Mesangial cell (primary cell): ENCODE results near the gene GOLGA6L2. TPM values are rescaled to one million over a fixed set of nuclear protein-coding genes. Genes with fewer than 3 reads are reported as not detected.

Experiments used
- total RNA-seq: library from RNA; depleted of rRNA; stranded (reverse); fragments of >200 nt; gene quantifications from 2 replicates; pipeline ENCODE4 v1.2.3, GENCODE V29; 2015

The GOLGA6L2 gene
- total RNA-seq = not detected in 2 replicates

GRCh38 chr15:23447107-23447500 is at the start of gene GOLGA6L2:
TSS of gene GOLGA6L2 (minus strand) at chr15:23447243. CDS start at chr15:23447181, 62 bp downstream.

Other genes with a start within 250 kb of the GOLGA6L2 start
- gene GOLGA6L26, start 113.0 kb downstream of the GOLGA6L2 start, total RNA-seq = not detected in 2 replicates
- not detected in 2 replicates for gene GOLGA8S, start 92.5 kb downstream of the GOLGA6L2 start, total RNA-seq
- not detected in 2 replicates for gene MKRN3, start 118.4 kb upstream of the GOLGA6L2 start, total RNA-seq
- gene MAGEL2, start 200.6 kb upstream of the GOLGA6L2 start, total RNA-seq = under 0.01 and 0.51 TPM in 2 replicates
- gene NDN, start 240.1 kb upstream of the GOLGA6L2 start, total RNA-seq = 56.5 and 64.7 TPM in 2 replicates